ENCODE data around the gene SCRN1. TPM values are rescaled to one million over a fixed set of nuclear protein-coding genes. Genes with fewer than 3 reads are reported as not detected.

The SCRN1 gene
- total and polyA plus RNA-seq, 5 donors: 10.1 to 30.9 (median 29.0) TPM

DNA sequence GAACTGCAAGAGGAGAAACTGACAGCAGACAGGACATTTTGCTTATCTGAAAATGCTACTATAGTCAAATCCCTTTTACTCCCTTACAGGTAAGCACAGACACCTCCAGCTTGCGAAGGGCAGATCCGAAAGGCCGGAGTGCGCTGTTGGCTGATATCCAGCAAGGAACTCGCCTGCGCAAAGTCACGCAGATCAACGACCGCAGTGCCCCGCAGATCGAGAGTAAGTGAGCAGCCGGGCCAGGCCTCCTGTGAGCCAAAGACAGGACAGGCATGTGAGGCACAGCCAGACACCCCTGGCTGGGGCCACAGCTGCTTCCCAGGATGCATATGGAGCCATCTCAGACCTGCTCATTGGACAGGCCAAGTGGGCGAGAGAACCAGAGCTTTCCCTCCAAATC lies 113.9 kb downstream of the SCRN1 start:
- H3K9me3 ChIP-seq (ENCODE audit: control insufficient read depth, low read length): no peaks in the 10 kb centered on the region
- H3K4me3 ChIP-seq (ENCODE audit: low read length): no peak overlapping the region
- no peaks in the 10 kb centered on the region for H3K4me1 ChIP-seq (ENCODE audit: control insufficient read depth, insufficient read depth, low read length)
- ATAC-seq (no peak), DNase-seq (peak in 1 of 3 donors; percentile 55)
- H3K27ac ChIP-seq (ENCODE audit: low read length): no peak overlapping the region
- intact Hi-C loops (cut with DNase I): no loop called here
- H3K27me3 ChIP-seq (ENCODE audit: control insufficient read depth, insufficient read depth): no peaks in the 10 kb centered on the region
- 95% methylated on average over 13 of the region's 13 CpGs for WGBS

DNA sequence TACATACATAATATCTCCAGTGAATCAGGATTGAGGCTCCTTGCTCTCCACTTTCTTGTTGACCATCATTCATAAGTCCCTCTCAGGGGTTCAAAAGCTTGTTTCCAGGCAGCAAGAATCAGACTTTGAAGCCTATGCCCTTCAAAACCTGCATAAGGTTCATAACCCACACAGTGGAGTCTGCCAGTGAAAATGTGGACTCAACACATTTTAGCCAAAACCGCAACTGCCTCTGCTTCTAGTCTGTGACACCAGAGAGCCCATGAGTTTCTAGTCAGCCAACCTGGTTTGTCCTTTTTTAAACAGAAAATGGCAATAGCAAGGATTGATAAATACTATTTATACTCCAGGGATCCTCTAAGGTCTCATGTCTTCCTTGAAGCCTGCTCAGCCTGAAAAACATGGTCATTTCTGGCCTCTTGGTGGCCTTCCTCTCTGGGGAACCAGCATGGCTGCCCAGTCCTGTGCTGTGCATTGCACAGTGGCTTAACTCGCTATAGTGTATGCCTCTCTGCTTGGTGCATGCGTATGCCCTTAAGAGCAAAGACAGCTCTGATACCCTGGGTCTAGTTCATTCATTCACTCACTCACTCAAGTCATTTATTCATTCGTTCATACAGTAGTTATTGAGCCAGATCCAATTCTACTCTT lies 115.8 kb downstream of the SCRN1 start:
- H3K9me3 ChIP-seq (ENCODE audit: control insufficient read depth, low read length): no peaks in the 10 kb centered on the region
- no peak for DNase-seq
- H3K4me1 ChIP-seq (ENCODE audit: control insufficient read depth, insufficient read depth, low read length): no peaks in the 10 kb centered on the region
- WGBS: 92% methylated on average over 4 of the region's 4 CpGs
- no peak overlapping the region for H3K27ac ChIP-seq (ENCODE audit: low read length)
- intact Hi-C loops (cut with DNase I): no loop called here
- no peak for ATAC-seq
- H3K4me3 ChIP-seq (ENCODE audit: low read length): no peak overlapping the region
- H3K27me3 ChIP-seq (ENCODE audit: control insufficient read depth, insufficient read depth): no peaks in the 10 kb centered on the region

DNA sequence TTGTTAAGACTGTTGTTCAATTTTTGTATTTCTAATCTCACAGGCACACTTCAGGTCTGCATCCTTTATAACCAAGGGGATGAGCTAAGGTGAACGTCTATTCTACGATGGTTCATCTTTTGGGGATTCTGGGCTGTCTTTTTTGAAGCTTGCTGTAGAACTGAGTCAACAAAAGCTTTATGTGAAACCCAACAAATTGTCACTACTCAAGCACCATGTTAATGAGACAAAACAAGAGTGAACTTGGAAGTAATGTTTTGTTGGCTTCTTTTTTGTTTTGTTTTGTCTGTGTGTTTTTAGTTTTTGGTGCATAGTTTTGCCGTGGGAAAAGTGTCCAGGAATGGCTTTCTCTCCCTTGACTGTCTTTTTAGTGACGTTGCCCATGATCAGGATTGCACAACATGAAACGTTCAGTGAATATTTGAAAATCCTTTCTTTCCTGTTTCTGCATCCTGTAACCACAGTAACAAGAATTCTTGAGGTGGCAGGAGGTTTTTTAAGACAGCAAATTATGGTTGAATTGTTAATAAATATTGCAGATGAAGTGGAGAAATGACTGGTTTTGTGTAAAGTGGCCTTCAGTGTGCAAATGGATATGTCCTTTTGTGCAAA lies 117.7 kb downstream of the SCRN1 start:
- no peak for ATAC-seq
- DNase-seq: no peak
- Histone ChIP-seq H3K4me1 (ENCODE audit: control insufficient read depth, insufficient read depth, low read length) (no peaks in the 10 kb centered on the region), H3K27me3 (ENCODE audit: control insufficient read depth, insufficient read depth) (no peaks in the 10 kb centered on the region), H3K4me3 (ENCODE audit: low read length) (no peak overlapping the region), H3K9me3 (ENCODE audit: control insufficient read depth, low read length) (no peaks in the 10 kb centered on the region), H3K27ac (ENCODE audit: low read length) (no peak overlapping the region)
- 63% methylated on average over 5 of the region's 5 CpGs for WGBS
- intact Hi-C loops (cut with DNase I): no loop called here

Other genes starting within 250 kb of the SCRN1 start
- gene WIPF3, start 183.3 kb downstream of the SCRN1 start, total RNA-seq: 1 to 10 TPM; 1.8 to 4.4 (median 2.6) TPM
- 2.8 TPM for gene WIPF3, start 183.3 kb downstream of the SCRN1 start, polyA plus RNA-seq
- gene FKBP14, start 36.9 kb upstream of the SCRN1 start, total RNA-seq: 10 to 100 TPM; 11.8 to 23.6 (median 13.8) TPM
- gene FKBP14, start 36.9 kb upstream of the SCRN1 start, polyA plus RNA-seq: 3.8 TPM
- gene PLEKHA8, start 38.6 kb upstream of the SCRN1 start, total RNA-seq: 1 to 10 TPM; 3.8 to 5.6 (median 4.6) TPM
- 1.7 TPM for gene PLEKHA8, start 38.6 kb upstream of the SCRN1 start, polyA plus RNA-seq
- 10 to 100 TPM; 25.3 to 50.8 (median 33.4) TPM for gene MTURN, start 145.2 kb upstream of the SCRN1 start, total RNA-seq
- 15.0 TPM for gene MTURN, start 145.2 kb upstream of the SCRN1 start, polyA plus RNA-seq

Measured in right cardiac atrium (tissue), 5 donors.